RWPE2 (cell line): Measurements from ENCODE around the gene SRPRB.

Experiments used
- ATAC-seq: fragments of 200-7000 bp; cut with Tn5 transposase; 3 replicates; pipeline ENCODE4 v1.9.1; 2021; ENCODE audit warnings: low read depth
- DNase-seq: peaks from one replicate; pipeline ENCODE4 v3.0.0-alpha.2; 2020; ENCODE audit warnings: low spot score
- H3K27ac ChIP-seq: fragments of 450-650 bp; 2 replicates; pipeline ENCODE4 v1.5.1; 2017; ENCODE audit warnings: mild to moderate bottlenecking; ENCODE audit not compliant: poor library complexity, severe bottlenecking
- H3K27me3 ChIP-seq: fragments of 250-450 bp; sonication (Bioruptor Pico); 2 replicates; pipeline ENCODE4 v1.5.1; 2021; ENCODE audit warnings: mild to moderate bottlenecking, moderate library complexity; ENCODE audit not compliant: insufficient read depth, poor library complexity, severe bottlenecking
- H3K36me3 ChIP-seq: fragments of 250-450 bp; sonication (Bioruptor Pico); 2 replicates; pipeline ENCODE4 v1.5.1; 2020; ENCODE audit warnings: low read depth, mild to moderate bottlenecking, moderate library complexity
- H3K4me1 ChIP-seq: fragments of 250-450 bp; sonication (Bioruptor Pico); 2 replicates; pipeline ENCODE4 v1.5.1; 2021; ENCODE audit warnings: mild to moderate bottlenecking, moderate library complexity; ENCODE audit not compliant: insufficient read depth, poor library complexity, severe bottlenecking
- H3K4me3 ChIP-seq: fragments of 250-450 bp; sonication (Bioruptor Pico); 2 replicates; pipeline ENCODE4 v1.5.1; 2021; ENCODE audit warnings: mild to moderate bottlenecking, moderate library complexity; ENCODE audit not compliant: severe bottlenecking
- H3K9me3 ChIP-seq: fragments of 250-450 bp; sonication (Bioruptor Pico); 2 replicates; pipeline ENCODE4 v1.5.1; 2021; ENCODE audit warnings: mild to moderate bottlenecking, moderate library complexity; ENCODE audit not compliant: severe bottlenecking
- TF ChIP-seq, protein P1 (sequence below): fragments of 450-650 bp; IDR thresholded peaks from one replicate; pipeline ENCODE4 v1.5.1; 2017; ENCODE audit warnings: mild to moderate bottlenecking, moderate library complexity; ENCODE audit not compliant: poor library complexity, severe bottlenecking

SRPRB gene, protein sequence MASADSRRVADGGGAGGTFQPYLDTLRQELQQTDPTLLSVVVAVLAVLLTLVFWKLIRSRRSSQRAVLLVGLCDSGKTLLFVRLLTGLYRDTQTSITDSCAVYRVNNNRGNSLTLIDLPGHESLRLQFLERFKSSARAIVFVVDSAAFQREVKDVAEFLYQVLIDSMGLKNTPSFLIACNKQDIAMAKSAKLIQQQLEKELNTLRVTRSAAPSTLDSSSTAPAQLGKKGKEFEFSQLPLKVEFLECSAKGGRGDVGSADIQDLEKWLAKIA

DNA sequence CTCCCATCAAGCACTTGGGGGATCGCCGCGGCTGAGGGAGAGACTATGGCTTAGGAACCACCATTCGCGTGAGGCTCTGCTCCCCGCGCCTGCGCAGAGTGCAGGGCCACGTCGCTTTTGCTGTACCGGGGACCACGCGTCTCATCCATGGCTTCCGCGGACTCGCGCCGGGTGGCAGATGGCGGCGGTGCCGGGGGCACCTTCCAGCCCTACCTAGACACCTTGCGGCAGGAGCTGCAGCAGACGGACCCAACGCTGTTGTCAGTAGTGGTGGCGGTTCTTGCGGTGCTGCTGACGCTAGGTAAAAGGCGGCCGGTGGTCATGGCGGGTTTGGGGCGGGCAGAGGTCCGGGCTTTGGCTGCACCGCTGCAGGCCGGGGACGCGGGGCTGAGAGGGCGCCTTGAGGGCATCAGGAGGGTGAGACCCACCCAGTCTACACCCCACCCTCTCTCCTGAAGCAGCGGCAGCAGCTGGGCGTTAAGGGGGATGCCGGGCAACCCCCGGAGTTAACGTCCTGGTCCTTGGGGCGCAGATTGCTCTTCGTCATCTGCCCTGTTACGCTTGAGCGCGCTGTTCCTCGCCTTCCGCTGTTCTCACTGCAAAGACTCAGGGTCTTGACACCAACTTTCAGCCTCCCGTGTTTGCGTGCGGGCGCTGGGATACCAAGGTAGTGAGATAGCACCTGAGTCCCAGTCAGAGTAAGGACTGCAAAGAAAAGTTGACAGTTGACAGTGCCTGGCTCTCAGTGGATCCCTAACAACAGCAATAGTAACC lies at the start of gene SRPRB:
SRPRB (plus strand) TSS at position 114 of the 774 bp plus-strand sequence; CDS start at position 148, 34 bp downstream.
- H3K4me3 ChIP-seq = peak within 1 kb of the TSS; percentile 64
- H3K36me3 ChIP-seq = peaks cover 42% of the 10 kb centered on the region
- TF ChIP-seq, protein P1, sequence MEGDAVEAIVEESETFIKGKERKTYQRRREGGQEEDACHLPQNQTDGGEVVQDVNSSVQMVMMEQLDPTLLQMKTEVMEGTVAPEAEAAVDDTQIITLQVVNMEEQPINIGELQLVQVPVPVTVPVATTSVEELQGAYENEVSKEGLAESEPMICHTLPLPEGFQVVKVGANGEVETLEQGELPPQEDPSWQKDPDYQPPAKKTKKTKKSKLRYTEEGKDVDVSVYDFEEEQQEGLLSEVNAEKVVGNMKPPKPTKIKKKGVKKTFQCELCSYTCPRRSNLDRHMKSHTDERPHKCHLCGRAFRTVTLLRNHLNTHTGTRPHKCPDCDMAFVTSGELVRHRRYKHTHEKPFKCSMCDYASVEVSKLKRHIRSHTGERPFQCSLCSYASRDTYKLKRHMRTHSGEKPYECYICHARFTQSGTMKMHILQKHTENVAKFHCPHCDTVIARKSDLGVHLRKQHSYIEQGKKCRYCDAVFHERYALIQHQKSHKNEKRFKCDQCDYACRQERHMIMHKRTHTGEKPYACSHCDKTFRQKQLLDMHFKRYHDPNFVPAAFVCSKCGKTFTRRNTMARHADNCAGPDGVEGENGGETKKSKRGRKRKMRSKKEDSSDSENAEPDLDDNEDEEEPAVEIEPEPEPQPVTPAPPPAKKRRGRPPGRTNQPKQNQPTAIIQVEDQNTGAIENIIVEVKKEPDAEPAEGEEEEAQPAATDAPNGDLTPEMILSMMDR = no peak
- peak within 1 kb of the TSS; percentile 11 for H3K27ac ChIP-seq
- DNase-seq = peak; percentile 93
- peak; percentile 98 for ATAC-seq
- no peaks in the 10 kb centered on the region for H3K9me3 ChIP-seq
- H3K27me3 ChIP-seq = no peaks in the 10 kb centered on the region
- H3K4me1 ChIP-seq = peaks cover 4% of the 10 kb centered on the region

- DNase-seq (no peak), ATAC-seq (no peak)
- no peaks in the 10 kb centered on the region for H3K4me1 ChIP-seq
- H3K9me3 ChIP-seq = no peaks in the 10 kb centered on the region
- no peak overlapping the region for H3K27ac ChIP-seq
- H3K27me3 ChIP-seq = peaks cover 10% of the 10 kb centered on the region
- H3K4me3 ChIP-seq = no peak overlapping the region
- TF ChIP-seq, protein P1 = no peak
- H3K36me3 ChIP-seq = no peaks in the 10 kb centered on the region
Observed at GRCh38 chr3:133756716-133757694, 48.6 kb upstream of the SRPRB start.

DNA sequence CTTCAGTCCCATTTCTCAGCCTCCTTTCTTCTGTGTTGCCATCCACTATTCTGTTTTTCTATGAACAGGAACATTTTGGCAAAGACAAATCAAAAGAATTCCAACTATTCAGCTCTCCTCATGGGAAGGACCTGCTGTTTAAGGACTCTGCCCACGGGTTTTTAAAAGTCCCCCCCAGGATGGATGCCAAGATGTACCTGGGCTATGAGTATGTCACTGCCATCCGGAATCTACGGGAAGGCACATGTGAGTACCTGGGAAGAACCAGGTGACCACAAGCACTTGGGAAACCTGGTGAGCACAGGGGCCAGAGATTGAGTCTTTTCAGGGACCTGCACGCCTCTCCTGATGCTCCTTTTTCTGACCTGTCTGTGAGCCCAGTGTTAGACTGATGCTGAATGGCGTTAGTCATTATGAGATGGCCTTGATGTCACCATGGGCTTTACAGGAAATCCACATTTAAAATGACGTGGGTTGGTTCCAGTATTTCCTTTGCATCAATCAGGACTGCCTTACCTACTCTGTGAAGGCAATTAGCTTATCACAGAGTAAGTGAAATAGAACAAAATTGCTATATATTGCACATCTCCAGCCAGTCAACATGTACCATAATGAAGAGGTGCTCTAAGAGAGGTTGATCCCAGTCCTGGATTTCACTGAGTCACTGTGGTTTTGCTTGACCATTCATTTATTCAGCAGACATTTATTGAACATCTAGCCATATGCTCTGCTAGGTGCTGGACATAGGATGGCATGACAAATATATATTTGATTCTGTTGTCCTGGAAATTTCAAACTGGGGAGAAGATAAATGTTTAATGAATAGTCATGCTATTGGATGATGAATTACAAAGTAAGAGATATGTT lies 47.7 kb upstream of the SRPRB start:
- no peak for DNase-seq

DNA sequence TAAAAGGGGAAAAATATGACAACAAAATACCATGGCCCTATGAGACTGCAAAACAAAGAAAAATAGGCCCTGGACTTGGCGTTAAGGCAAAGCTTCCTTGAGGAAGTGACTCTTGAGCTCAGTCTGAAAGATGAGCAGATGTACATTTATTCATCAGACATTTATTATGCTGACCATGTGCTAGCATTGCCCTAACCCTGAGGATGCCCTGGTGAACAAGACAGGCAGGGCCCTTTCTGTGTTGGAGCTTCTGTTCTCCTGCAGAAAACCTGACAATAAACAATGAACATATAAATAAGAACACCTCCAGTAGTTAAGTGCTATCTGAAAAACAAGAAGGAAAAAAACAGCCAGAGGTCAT lies 47.1 kb upstream of the SRPRB start:
- H3K27me3 ChIP-seq = peaks cover 16% of the 10 kb centered on the region
- no peak overlapping the region for H3K4me3 ChIP-seq
- H3K4me1 ChIP-seq = no peaks in the 10 kb centered on the region
- H3K36me3 ChIP-seq = no peaks in the 10 kb centered on the region
- no peaks in the 10 kb centered on the region for H3K9me3 ChIP-seq
- TF ChIP-seq, protein P1 = no peak
- no peak overlapping the region for H3K27ac ChIP-seq
- DNase-seq = no peak
- ATAC-seq = no peak

More for the DNA sequence above, 47.7 kb upstream of the SRPRB start:
- no peak for ATAC-seq
- Histone ChIP-seq H3K4me3 (no peak overlapping the region), H3K36me3 (no peaks in the 10 kb centered on the region), H3K4me1 (no peaks in the 10 kb centered on the region), H3K27me3 (peaks cover 16% of the 10 kb centered on the region), H3K27ac (no peak overlapping the region), H3K9me3 (no peaks in the 10 kb centered on the region)
- TF ChIP-seq, protein P1 = no peak
